Measurements from ENCODE around the gene ERLIN1.

- no peak for TF ChIP-seq CTCF (IDR thresholded peaks at IDR 0.05; ENCODE audit: poor library complexity)
- TF ChIP-seq EZH2phosphoT487 (IDR thresholded peaks at IDR 0.05; ENCODE audit: low read depth, severe bottlenecking, unreplicated experiment) = no peak
Observed at GRCh38 chr10:100174699-100175677, 10.8 kb downstream of the ERLIN1 start.

All from hepatocyte (in vitro differentiated cells).